ENCODE measurements around the gene MROH8.

DNA sequence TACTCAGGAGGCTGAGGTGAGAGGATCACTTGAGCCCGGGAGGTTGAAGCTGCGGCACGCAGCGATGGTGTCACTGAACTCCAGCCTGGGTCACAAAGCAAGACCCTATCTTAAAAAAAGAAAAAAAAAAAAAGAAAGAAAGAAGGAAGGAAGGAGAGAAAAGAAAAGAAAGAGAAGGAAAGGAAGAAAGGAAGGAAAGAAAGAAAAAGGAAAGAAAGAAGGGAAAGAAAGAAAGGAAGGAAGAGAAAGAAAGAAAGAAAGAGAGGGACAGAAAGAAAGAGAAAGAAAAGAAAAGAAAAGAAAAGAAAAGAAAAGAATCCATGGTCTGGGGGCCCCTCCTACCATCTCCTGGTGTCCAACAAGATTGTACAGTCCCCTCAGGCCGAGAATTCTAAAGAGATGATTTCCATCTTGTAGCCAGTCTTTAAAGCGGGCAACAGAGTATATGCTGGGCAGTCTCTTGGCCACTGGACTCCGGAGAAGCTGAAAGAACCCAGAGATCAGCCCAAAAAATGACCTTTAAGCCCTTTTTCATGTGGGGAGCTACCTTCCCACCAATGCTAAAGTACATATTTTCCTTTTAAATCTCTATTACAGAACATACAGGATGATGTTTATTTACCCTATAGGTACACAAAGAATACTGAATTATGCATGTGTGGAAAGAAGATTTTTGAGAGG lies 59.9 kb downstream of the MROH8 start:
- TF ChIP-seq POLR2AphosphoS5 (IDR thresholded peaks at IDR 0.05; ENCODE audit: low read depth) (no peak), GABPA (IDR thresholded peaks at IDR 0.05; ENCODE audit: low read depth) (no peak), SPI1 (IDR thresholded peaks at IDR 0.05; ENCODE audit: borderline replicate concordance, low read depth) (no peak)
- TF ChIP-seq, protein P1, sequence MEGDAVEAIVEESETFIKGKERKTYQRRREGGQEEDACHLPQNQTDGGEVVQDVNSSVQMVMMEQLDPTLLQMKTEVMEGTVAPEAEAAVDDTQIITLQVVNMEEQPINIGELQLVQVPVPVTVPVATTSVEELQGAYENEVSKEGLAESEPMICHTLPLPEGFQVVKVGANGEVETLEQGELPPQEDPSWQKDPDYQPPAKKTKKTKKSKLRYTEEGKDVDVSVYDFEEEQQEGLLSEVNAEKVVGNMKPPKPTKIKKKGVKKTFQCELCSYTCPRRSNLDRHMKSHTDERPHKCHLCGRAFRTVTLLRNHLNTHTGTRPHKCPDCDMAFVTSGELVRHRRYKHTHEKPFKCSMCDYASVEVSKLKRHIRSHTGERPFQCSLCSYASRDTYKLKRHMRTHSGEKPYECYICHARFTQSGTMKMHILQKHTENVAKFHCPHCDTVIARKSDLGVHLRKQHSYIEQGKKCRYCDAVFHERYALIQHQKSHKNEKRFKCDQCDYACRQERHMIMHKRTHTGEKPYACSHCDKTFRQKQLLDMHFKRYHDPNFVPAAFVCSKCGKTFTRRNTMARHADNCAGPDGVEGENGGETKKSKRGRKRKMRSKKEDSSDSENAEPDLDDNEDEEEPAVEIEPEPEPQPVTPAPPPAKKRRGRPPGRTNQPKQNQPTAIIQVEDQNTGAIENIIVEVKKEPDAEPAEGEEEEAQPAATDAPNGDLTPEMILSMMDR (IDR thresholded peaks at IDR 0.05; ENCODE audit: insufficient read depth, low read length), result no peak
- TF ChIP-seq, protein P2, sequence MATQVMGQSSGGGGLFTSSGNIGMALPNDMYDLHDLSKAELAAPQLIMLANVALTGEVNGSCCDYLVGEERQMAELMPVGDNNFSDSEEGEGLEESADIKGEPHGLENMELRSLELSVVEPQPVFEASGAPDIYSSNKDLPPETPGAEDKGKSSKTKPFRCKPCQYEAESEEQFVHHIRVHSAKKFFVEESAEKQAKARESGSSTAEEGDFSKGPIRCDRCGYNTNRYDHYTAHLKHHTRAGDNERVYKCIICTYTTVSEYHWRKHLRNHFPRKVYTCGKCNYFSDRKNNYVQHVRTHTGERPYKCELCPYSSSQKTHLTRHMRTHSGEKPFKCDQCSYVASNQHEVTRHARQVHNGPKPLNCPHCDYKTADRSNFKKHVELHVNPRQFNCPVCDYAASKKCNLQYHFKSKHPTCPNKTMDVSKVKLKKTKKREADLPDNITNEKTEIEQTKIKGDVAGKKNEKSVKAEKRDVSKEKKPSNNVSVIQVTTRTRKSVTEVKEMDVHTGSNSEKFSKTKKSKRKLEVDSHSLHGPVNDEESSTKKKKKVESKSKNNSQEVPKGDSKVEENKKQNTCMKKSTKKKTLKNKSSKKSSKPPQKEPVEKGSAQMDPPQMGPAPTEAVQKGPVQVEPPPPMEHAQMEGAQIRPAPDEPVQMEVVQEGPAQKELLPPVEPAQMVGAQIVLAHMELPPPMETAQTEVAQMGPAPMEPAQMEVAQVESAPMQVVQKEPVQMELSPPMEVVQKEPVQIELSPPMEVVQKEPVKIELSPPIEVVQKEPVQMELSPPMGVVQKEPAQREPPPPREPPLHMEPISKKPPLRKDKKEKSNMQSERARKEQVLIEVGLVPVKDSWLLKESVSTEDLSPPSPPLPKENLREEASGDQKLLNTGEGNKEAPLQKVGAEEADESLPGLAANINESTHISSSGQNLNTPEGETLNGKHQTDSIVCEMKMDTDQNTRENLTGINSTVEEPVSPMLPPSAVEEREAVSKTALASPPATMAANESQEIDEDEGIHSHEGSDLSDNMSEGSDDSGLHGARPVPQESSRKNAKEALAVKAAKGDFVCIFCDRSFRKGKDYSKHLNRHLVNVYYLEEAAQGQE (IDR thresholded peaks at IDR 0.05; ENCODE audit: insufficient replicate concordance, low read depth), result no peak

Measured in HL-60 (cell line).